ENCODE results near the gene ALKBH6.

Gene ALKBH6

GRCh38 chr19:36051637-36052036 lies 37.6 kb upstream of the ALKBH6 start:
- Histone ChIP-seq H2AFZ (ENCODE audit: low read depth, low read length) (no peak overlapping the region), H3K4me3 (ENCODE audit: low read length) (no peak overlapping the region), H3K36me3 (replicated peaks; ENCODE audit: low read depth, low read length) (no peaks in the 10 kb centered on the region), H3K9me3 (ENCODE audit: insufficient read depth, low read length) (no peaks in the 10 kb centered on the region), H3K9ac (ENCODE audit: low read length) (no peak overlapping the region), H4K20me1 (ENCODE audit: insufficient read depth, low read length) (no peaks in the 10 kb centered on the region), H3K27ac (ENCODE audit: low read length) (no peak overlapping the region), H3K4me1 (ENCODE audit: low read length) (peaks cover 8% of the 10 kb centered on the region), H3K27me3 (ENCODE audit: low read depth, low read length) (no peaks in the 10 kb centered on the region), H3K79me2 (ENCODE audit: low read length) (peaks cover 15% of the 10 kb centered on the region), H3K4me2 (ENCODE audit: low read length) (no peak overlapping the region)
- no peak for TF ChIP-seq CTCF (IDR thresholded peaks at IDR 0.05; ENCODE audit: low read depth, low read length)
- TF ChIP-seq EZH2phosphoT487 (IDR thresholded peaks at IDR 0.05; ENCODE audit: low read depth), result no peak

GRCh38 chr19:36051236-36051635 lies 37.2 kb upstream of the ALKBH6 start:
- H3K4me1 ChIP-seq (ENCODE audit: low read length), result peaks cover 8% of the 10 kb centered on the region
- H3K4me3 ChIP-seq (ENCODE audit: low read length), result no peak overlapping the region
- peak; percentile 53 for TF ChIP-seq CTCF (IDR thresholded peaks at IDR 0.05; ENCODE audit: low read depth, low read length)
- TF ChIP-seq EZH2phosphoT487 (IDR thresholded peaks at IDR 0.05; ENCODE audit: low read depth), result no peak
- no peaks in the 10 kb centered on the region for H3K9me3 ChIP-seq (ENCODE audit: insufficient read depth, low read length)
- no peak overlapping the region for H3K9ac ChIP-seq (ENCODE audit: low read length)
- peaks cover 11% of the 10 kb centered on the region for H3K79me2 ChIP-seq (ENCODE audit: low read length)
- H4K20me1 ChIP-seq (ENCODE audit: insufficient read depth, low read length), result no peaks in the 10 kb centered on the region
- no peak overlapping the region for H2AFZ ChIP-seq (ENCODE audit: low read depth, low read length)
- no peak overlapping the region for H3K4me2 ChIP-seq (ENCODE audit: low read length)
- H3K27me3 ChIP-seq (ENCODE audit: low read depth, low read length), result no peaks in the 10 kb centered on the region
- no peak overlapping the region for H3K27ac ChIP-seq (ENCODE audit: low read length)
- H3K36me3 ChIP-seq (replicated peaks; ENCODE audit: low read depth, low read length), result no peaks in the 10 kb centered on the region

DNA sequence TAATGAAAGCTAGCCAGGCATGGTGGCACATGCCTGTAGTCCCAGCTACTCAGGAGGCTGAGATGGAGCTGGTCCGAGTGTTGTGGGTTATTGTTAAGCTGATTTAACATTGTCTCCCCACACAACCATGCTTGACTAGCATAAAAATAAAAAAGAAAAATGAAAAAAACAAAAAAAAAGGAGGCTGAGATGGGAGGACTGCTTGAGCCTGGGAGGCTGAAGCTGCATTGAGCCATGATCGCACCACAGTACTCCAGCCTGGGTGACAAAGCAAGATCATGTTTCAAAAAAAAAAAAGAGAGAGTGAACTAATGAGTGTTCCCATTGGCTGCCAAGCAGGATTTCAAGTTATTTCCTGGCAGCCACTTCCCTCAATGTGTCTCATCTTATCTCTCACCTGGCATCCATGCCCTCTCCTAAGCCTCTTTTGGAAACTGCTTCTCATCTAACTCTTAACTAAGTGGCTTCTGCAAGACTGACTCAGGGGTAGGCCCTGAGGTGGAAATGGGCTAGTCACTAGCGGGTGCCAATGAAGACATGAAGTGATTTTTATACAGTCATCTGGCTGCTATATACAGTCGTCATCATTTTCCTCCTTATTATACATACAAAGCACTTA lies 35.2 kb upstream of the ALKBH6 start:
- H3K79me2 ChIP-seq (ENCODE audit: low read length), result no peaks in the 10 kb centered on the region
- H3K36me3 ChIP-seq (replicated peaks; ENCODE audit: low read depth, low read length), result peaks cover 4% of the 10 kb centered on the region
- H3K4me1 ChIP-seq (ENCODE audit: low read length), result peaks cover 3% of the 10 kb centered on the region; the same call in 1 of the 2 replicates
- no peaks in the 10 kb centered on the region for H3K9me3 ChIP-seq (ENCODE audit: insufficient read depth, low read length)
- H3K9ac ChIP-seq (ENCODE audit: low read length), result no peak overlapping the region
- H4K20me1 ChIP-seq (ENCODE audit: insufficient read depth, low read length), result no peaks in the 10 kb centered on the region
- no peak overlapping the region for H2AFZ ChIP-seq (ENCODE audit: low read depth, low read length)
- no peak overlapping the region for H3K4me2 ChIP-seq (ENCODE audit: low read length)
- no peak overlapping the region for H3K4me3 ChIP-seq (ENCODE audit: low read length)
- no peak overlapping the region for H3K27ac ChIP-seq (ENCODE audit: low read length)
- TF ChIP-seq CTCF (IDR thresholded peaks at IDR 0.05; ENCODE audit: low read depth, low read length) (no peak), EZH2phosphoT487 (IDR thresholded peaks at IDR 0.05; ENCODE audit: low read depth) (no peak)
- no peaks in the 10 kb centered on the region for H3K27me3 ChIP-seq (ENCODE audit: low read depth, low read length)

GRCh38 chr19:36047835-36048234 lies 33.8 kb upstream of the ALKBH6 start:
- Histone ChIP-seq H4K20me1 (ENCODE audit: insufficient read depth, low read length) (no peaks in the 10 kb centered on the region), H3K4me2 (ENCODE audit: low read length) (no peak overlapping the region), H3K27ac (ENCODE audit: low read length) (no peak overlapping the region), H2AFZ (ENCODE audit: low read depth, low read length) (no peak overlapping the region), H3K27me3 (ENCODE audit: low read depth, low read length) (no peaks in the 10 kb centered on the region), H3K9me3 (ENCODE audit: insufficient read depth, low read length) (no peaks in the 10 kb centered on the region), H3K79me2 (ENCODE audit: low read length) (no peaks in the 10 kb centered on the region), H3K4me1 (ENCODE audit: low read length) (no peaks in the 10 kb centered on the region), H3K9ac (ENCODE audit: low read length) (no peak overlapping the region), H3K4me3 (ENCODE audit: low read length) (no peak overlapping the region), H3K36me3 (replicated peaks; ENCODE audit: low read depth, low read length) (peaks cover 4% of the 10 kb centered on the region)
- TF ChIP-seq EZH2phosphoT487 (IDR thresholded peaks at IDR 0.05; ENCODE audit: low read depth) (no peak), CTCF (IDR thresholded peaks at IDR 0.05; ENCODE audit: low read depth, low read length) (no peak)

Measured in OCI-LY3 (cell line).